Activated CD4-positive, alpha-beta T cell treated with anti-CD3 and anti-CD28 coated beads, Interleukin-2, Interleukin-6, amounts not matched to agents 100 ng/mL and 50 ng/mL, durations not matched to agents 16 hours and 8 hours (primary cell): ENCODE data around the gene ARHGAP6.
"Not testable (repeated sequence)": the region's sequence is repeated elsewhere in the genome, so short reads cannot be mapped to it uniquely, and the experiment has no call there.

Source experiments
- DNase-seq: peaks from one replicate; pipeline ENCODE4 v3.0.0-alpha.2; 2020

ARHGAP6 gene

GRCh38 chrX:11641349-11642065, 24.2 kb downstream of the ARHGAP6 start:
- no peak for DNase-seq

- no peak for DNase-seq
These were observed 25.6 kb downstream of the ARHGAP6 start for GRCh38 chrX:11640089-11640488.

- DNase-seq: no peak
These were observed 33.0 kb downstream of the ARHGAP6 start for GRCh38 chrX:11632732-11633131.

- DNase-seq: no peak
These were observed 36.0 kb downstream of the ARHGAP6 start for GRCh38 chrX:11629593-11630211.

DNA sequence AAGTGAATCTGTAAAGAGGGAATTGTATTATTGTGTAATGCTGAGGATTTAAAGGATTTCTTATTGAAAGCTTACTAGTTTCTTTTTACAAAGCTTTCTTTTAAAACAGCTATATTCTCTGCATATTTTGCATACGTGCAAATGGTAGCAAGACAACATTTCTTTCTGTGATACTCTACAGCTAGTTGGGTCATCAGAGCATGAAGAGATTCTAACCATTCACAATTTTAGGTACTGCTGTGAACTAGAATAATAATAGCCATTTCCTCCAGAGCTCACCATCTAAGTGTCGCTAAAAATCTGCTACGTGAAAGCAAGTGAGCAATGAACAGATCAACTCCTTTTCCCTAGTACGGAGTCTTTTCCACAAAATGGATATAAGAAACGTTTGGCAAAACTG, 37.3 kb downstream of the ARHGAP6 start:
- DNase-seq: no peak

DNA sequence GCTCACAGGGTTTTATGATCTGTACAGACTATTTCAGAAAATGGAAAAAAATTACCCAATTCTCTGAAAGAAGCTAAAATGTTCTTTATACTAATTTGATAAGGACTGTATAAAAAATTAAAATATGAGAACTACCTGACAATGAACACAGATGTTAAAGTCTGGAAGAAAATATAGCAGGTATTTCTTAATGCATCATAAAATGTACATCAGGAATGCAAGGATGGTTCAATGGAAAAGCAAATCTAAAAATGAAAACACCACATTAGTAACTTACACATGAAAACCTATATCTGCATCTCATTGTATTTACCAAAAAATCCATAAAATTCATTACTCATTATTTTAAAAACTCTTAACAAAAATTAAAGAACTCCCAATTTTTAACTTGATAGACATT, 39.4 kb downstream of the ARHGAP6 start:
- DNase-seq: no peak

GRCh38 chrX:11619441-11619840, 46.3 kb downstream of the ARHGAP6 start:
- no peak for DNase-seq

DNA sequence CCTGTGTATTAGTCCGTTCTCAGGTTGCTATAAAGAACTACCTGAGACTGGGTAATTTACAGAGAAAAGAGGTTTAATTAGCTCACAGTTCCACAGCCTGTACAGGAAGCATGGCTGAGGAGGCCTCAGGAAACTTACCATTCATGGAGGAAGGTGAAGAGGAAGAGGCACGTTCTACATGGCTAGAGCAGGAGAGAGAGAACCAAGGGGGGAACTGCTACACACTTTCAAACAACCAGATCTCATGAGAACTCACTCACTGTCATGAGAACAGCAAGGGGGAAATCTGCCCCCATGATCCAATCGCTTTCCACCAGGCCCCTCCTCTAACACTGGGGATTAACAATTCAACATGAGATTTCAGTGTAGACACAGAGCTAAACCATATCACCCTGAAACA, 51.5 kb downstream of the ARHGAP6 start:
- not testable (repeated sequence) for DNase-seq

DNA sequence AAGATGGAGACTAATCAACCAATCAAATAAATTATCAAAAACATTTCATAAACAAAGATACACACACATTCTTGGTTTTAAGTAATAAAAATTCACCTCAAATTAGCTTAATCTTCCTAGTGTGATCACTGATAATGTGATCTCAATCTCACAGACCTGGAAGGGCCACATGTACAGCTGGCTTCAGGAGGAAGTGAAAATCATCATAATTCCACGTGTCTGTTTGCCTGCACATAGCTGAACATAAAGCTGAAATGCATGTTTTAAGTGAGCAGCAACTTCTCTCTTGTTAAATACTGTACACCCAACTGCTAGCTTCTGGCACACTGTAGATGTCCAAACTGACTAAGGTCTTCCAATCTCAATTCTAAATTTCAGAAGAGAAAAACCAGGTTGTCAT, 53.8 kb downstream of the ARHGAP6 start:
- DNase-seq: no peak

DNA sequence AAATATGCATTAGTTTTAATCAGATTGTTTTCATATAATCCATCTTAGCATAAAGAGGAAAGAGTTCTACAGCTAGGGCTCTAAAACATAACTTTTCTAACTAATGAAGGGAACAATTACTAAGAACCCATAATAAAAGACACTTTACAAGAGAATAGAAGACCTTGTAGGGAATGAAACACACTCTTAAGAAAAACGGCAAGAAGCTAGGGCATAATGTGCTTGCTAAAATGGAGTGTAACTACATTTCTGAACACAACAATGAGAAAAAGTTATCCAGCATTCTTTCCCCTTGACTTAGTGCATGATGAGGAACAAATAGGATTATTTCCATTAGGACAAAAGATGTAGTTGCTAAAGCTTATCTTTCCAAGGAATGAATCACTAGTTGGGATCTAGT, 54.6 kb downstream of the ARHGAP6 start:
- no peak for DNase-seq

- no peak for DNase-seq
These were observed 56.6 kb downstream of the ARHGAP6 start for GRCh38 chrX:11609109-11609508.

DNA sequence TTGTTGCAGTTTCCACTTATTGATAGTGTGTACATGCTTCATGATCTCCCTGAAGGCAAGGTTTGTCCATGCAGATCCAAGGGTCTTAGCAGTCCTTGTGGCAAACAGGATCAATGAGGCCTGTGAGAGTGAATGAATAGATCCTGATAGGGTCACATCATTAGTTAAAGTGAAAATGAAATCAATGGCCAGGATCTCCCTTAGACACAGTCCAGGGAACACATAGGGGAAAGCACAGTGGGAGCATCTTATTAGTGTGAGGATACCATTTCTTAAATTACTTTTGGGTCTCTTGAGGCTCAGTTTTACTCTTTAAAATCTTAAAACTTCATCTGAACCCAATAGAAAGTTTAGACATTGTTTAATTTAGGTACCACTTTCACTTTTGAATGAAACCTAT, 59.3 kb downstream of the ARHGAP6 start:
- DNase-seq: no peak

- DNase-seq: no peak
These were observed 65.1 kb downstream of the ARHGAP6 start for GRCh38 chrX:11600578-11600977.

GRCh38 chrX:11597479-11597878, 68.2 kb downstream of the ARHGAP6 start:
- no peak for DNase-seq

DNA sequence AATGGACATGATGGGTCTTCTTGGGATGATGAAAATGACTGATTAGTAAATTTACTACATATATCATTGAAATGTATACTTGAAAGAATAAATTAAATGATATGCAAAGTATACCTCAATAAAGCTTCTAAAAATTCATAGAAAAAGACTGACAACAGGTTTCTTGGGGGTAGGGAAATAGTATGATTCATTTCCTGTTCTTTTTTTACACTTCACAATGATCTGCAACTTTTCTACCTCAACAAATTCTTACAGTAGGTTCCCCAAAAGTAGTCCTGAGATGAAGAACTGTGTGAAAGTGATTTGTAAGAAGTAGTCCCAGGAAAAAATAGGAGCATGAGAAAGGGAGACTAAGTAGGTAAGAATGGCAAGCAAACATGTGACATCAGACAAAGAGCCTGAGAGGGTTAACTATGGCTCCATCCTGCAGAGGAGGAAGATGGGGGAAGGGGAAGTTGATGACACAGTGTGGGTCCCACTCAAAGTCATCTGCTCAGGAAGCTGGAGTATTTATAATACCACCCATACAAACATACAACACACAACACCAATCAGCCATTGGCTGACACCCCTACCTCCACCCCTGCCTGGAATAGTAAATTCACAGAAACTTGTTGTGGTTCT, 73.9 kb downstream of the ARHGAP6 start:
- DNase-seq: peak; percentile 23

DNA sequence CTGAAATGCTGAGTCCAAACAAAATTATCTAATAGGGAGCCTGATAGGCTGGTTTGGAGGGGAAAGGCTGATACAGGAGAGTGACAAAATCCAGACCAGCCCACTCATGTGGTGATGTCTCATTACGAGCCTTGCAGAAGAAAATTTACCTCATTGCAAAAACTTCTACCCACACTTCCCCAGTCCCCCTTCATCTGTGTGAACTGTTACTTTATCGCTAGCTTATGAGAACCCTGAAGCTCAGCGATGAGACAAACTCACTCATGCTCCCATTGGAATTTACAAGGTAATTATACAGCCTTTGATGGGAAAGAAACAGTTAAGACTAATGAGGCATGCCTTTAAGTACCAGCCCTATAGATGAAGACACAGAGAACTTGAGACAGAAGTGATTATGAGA, 76.1 kb downstream of the ARHGAP6 start:
- no peak for DNase-seq

- DNase-seq: no peak
These were observed 77.6 kb downstream of the ARHGAP6 start for GRCh38 chrX:11588097-11588496.

DNA sequence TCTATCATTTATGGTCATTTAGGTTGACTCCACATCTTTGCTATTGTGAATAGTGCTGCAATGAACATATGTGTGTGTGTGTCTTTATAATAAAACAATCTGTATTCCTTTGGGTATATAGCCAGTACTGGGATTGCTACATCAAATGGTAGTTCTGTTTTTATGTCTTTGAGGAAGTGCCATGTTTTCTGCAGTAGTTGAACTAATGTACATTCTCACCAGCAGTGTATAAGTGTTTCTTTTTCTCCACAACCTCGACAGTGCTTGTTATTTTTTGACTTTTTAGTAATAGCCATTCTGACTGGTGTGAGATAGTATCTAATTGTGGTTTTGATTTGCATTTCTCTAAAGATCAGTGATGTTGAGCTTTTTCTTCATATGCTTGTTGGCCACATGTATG, 80.5 kb downstream of the ARHGAP6 start:
- DNase-seq: no peak

GRCh38 chrX:11580789-11581188, 84.9 kb downstream of the ARHGAP6 start:
- DNase-seq: no peak

DNA sequence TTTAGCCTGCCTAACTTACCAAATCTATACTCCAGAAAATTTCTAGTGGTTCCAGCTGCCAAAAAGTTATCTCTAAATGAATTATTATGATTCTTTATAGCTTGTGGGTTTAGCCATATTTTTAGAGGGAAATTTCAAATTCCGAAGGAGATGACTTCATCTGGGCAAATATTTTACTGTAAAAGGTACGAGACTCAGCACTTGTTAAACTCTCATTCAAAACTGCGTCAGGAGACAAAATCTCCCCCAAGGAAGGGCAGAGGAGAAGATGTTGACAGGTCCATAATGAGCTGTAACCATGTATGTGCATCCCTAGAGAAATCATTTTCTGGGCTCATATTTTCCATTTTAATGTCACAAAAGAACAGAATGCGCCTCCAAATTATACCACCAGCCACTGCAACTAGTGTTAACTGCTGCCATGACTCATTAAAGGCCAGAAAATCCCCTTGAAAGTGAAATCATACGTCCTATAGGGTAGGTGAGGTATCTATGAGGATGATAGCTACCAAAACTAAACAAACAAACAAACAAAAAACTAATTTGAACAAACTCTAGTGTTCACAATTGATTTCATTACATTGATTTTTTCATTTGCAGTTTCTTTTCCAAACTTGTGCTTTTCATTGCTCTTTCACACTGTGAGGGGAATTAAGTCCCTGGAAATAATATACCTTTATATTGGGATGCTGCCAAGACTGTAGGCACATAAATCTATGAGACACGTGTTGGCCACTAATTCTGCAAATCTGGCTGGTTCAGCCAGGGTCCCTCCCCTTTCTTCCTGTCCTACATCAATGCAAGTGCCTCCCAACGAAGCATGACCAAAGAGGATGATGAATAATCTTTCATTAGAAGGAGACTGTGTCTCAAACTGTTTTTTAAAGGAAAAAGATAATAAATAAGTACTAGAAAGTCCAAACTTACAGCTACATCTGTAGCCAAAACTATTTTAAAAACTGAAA, 85.8 kb downstream of the ARHGAP6 start:
- DNase-seq: no peak

DNA sequence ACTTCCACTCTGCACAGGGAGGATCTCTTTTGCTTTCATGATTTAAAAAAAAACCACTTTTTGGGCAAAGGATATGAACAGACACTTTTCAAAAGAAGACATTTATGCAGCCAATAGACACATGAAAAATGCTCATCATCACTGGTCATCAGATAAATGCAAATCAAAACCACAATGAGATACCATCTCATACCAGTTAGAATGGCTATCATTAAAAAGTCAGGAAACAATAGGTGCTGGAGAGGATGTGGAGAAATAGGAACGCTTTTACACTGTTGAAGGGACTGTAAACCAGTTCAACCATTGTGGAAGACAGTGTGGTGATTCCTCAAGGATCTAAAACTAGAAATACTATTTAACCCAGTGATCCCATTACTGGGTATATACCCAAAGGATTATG, 87.4 kb downstream of the ARHGAP6 start:
- DNase-seq: not testable (repeated sequence)

DNA sequence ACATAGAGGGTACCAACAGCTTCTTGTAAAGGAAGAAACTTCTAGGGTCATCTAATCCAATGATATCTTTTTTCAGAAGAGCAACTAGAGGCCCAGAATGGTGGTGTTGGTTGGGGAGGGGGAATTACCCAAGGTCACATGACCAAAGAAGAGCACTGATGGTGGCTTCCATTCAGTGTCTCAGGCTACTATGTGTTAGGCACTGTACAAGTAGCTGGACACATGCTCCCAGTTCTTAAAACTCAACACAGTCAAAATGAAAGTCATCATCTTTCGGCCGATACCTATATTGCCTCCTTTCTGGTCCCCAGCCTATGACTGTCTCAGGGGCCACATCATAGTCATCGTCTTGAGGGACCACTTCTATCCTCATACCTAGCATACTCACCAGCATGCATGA, 88.1 kb downstream of the ARHGAP6 start:
- no peak for DNase-seq

DNA sequence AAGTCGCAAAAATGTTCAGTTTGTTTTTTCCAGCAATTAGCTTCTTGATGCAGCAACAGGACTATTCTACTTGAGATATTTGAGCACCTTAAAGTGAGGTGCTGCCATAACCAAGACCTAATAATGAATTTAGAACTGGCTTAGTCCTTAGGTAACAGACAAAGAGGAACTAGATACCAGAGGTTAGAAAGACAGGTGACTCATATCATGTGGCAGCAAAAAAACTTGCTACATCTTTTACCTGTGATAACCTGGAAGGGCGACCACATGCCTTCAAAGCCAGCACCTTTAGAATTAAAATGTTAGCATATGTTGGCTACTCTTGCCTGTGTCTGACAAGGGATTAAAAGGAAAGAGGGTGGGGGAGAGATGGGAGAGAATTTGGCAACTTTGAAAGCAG, 90.4 kb downstream of the ARHGAP6 start:
- DNase-seq: no peak
